Retinal pigment epithelial cell (primary cell): ENCODE results near the gene SPINK1.
"Not testable (repeated sequence)": the region's sequence is repeated elsewhere in the genome, so short reads cannot be mapped to it uniquely, and the experiment has no call there.

Experiments
- DNase-seq: peaks from one replicate; pipeline ENCODE4 v3.0.0-alpha.2; 2010; ENCODE audit warnings: low read depth
- H3K4me3 ChIP-seq: 2 replicates; pipeline ENCODE4 v1.5.1; 2011; ENCODE audit warnings: mild to moderate bottlenecking, low read length, control low read depth, moderate library complexity
- CTCF ChIP-seq: conservative IDR thresholded peaks from 2 replicates; pipeline ENCODE4 v1.5.1; 2011; ENCODE audit warnings: low read depth, low read length, control low read depth, inconsistent platforms

The SPINK1 gene

GRCh38 chr5:147831465-147831864, at the start of gene SPINK1:
Gene SPINK1, minus strand, starts transcription at chr5:147831671. Its CDS starts 94 bp downstream, at chr5:147831577.
- H3K4me3 ChIP-seq: no peak within 1 kb of the TSS
- DNase-seq: no peak
- TF ChIP-seq CTCF: no peak

- H3K4me3 ChIP-seq: no peak overlapping the region
- DNase-seq: no peak
- no peak for TF ChIP-seq CTCF
Observed at GRCh38 chr5:147880487-147880886, 49.0 kb upstream of the SPINK1 start.

- H3K4me3 ChIP-seq: no peak overlapping the region
- TF ChIP-seq CTCF: no peak
- no peak for DNase-seq
Observed at GRCh38 chr5:147879784-147880183, 48.3 kb upstream of the SPINK1 start.

- TF ChIP-seq CTCF: no peak
- DNase-seq: no peak
- no peak within 1 kb of the TSS for H3K4me3 ChIP-seq
Observed at GRCh38 chr5:147878066-147878759, 46.7 kb upstream of the SPINK1 start, which contains the start of gene SCGB3A2. Gene SCGB3A2, plus strand, starts transcription at chr5:147878711. Its CDS starts 93 bp downstream, at chr5:147878804.

- H3K4me3 ChIP-seq: no peak overlapping the region
- DNase-seq: no peak
- TF ChIP-seq CTCF: no peak
Observed at GRCh38 chr5:147876626-147877025, 45.2 kb upstream of the SPINK1 start.

GRCh38 chr5:147876141-147876540, 44.7 kb upstream of the SPINK1 start:
- TF ChIP-seq CTCF: no peak

GRCh38 chr5:147874910-147875367, 43.5 kb upstream of the SPINK1 start:
- no peak for TF ChIP-seq CTCF
- H3K4me3 ChIP-seq: no peak overlapping the region
- DNase-seq: no peak

More at GRCh38 chr5:147876141-147876540, 44.7 kb upstream of the SPINK1 start:
- DNase-seq: no peak
- H3K4me3 ChIP-seq: no peak overlapping the region

GRCh38 chr5:147874118-147874875, 42.8 kb upstream of the SPINK1 start:
- not testable (repeated sequence) for H3K4me3 ChIP-seq, DNase-seq

- DNase-seq: not testable (repeated sequence)
Observed at GRCh38 chr5:147872744-147873435, 41.4 kb upstream of the SPINK1 start.

More at GRCh38 chr5:147872744-147873435, 41.4 kb upstream of the SPINK1 start:
- not testable (repeated sequence) for H3K4me3 ChIP-seq
